DOHH2 (cell line): ENCODE data around the gene MCC.

ENCODE experiments used
- CTCF ChIP-seq: fragments of 200-600 bp; sonication (generic); IDR thresholded peaks from one replicate; pipeline ENCODE4 v1.5.1; 2014; ENCODE audit warnings: antibody characterized with exemption, mild to moderate bottlenecking, low read depth, low read length; ENCODE audit not compliant: poor library complexity, severe bottlenecking
- EZH2phosphoT487 ChIP-seq: fragments of 200-600 bp; sonication (generic); IDR thresholded peaks from 2 replicates; pipeline ENCODE4 v1.6.1; 2017; ENCODE audit warnings: borderline replicate concordance, mild to moderate bottlenecking, antibody characterized with exemption, low read length, moderate library complexity, mixed read lengths

GRCh38 chr5:113333411-113333810, 154.8 kb downstream of the MCC start:
- TF ChIP-seq CTCF (no peak), EZH2phosphoT487 (no peak)
